Inflammatory macrophage treated with lipopolysaccharide for 4 hours (primary cell): ENCODE measurements around the gene TAF1A.
A peak's percentile ranks its signal among the peaks of the same experiment; 100 is the strongest.

ENCODE experiments used
- DNase-seq: peaks from one replicate; pipeline ENCODE4 v3.0.0-alpha.2; 2020

Gene TAF1A

DNA sequence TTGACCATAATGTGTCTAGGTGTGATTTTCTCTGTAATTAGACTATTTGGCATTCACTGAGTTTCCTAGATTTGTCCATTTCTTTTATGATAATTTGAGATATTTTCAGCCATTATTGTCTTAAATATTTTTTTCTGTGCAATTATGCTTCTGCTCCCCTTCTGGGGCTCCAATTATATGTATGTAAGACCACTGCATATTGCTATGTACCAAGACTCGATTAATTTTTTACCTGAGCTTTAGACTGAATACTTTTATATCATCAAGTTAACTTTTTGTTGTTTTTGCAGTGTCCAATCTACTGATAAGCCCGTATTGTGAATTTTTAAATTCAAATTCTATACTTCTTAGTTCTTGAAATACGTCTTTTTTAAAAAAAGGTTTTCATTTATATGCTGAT, 5.1 kb upstream of the TAF1A start:
- no peak for DNase-seq

DNA sequence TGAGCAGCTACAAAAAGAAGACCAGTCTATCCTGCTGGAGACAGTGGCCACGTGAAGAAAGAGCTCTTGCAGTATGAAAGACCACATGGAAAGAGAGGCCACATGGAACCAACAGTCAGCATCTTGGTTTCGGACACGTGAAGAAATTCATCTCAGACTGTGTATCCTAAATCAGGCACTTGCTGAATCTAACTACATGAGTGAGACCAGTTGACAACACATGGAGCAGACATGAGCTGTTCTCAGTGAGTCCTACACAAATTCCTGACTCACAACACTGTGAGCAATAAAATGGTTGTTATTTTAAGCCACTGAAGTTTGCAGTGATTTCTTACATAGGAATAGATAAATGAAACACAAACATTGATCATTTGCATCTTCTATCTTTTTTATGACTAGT, 2.4 kb upstream of the TAF1A start:
- DNase-seq: no peak

DNA sequence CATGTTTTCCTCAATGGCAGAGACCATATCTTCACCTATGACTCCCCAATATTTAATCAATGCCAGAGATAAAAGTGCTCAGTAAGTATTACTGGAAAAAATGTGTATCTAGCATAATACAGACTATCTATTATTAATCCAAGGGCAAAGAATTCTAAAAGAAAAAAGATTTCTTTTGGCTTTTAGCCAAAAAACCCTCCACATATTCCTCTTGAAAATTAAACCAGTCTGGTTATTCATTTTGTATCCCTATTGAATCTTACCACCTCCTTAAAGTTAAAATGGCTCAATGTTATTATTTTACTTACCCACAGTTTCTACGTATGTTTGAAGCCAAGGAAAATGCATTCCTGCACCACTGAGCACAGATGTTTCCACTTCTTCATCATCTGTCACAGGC, 1.6 kb downstream of the TAF1A start:
- no peak for DNase-seq

DNA sequence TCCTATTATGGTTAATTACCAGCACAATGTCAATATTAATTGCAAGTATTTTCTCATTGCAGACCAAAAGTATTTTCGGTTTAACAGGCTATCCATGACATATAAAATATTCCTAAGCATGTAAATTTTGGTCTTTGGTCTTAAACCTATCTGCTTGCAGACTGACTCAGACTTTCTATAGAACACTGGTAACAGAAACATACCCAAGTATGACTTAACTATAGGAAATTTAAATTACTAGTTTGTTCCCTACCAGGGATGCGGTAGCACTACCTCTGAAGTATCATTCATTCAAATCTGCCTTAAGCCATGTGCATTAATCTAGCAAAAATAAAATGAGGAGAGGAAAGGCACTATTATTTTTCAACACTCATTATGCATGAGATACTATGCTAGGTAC, 2.9 kb downstream of the TAF1A start:
- DNase-seq: no peak

DNA sequence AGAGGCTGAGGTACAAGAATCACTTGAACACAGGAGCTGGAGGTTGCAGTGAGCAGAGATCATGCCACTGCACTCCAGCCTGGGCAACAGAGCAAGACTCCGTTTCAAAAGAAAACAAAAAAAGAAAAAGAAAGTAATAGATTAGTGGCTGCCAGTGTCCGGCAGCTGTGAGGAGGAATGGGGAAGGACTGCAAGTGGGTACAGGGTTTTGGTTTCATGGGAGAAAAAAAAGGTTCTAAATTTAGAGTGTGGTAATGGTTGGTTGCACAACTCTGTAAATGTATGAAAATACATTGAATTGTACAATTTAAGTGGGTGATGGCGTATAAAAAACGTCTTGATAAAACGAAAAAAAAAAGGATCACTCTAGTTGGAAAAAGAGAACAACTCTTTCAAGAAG, 6.7 kb downstream of the TAF1A start:
- peak; percentile 95 for DNase-seq

DNA sequence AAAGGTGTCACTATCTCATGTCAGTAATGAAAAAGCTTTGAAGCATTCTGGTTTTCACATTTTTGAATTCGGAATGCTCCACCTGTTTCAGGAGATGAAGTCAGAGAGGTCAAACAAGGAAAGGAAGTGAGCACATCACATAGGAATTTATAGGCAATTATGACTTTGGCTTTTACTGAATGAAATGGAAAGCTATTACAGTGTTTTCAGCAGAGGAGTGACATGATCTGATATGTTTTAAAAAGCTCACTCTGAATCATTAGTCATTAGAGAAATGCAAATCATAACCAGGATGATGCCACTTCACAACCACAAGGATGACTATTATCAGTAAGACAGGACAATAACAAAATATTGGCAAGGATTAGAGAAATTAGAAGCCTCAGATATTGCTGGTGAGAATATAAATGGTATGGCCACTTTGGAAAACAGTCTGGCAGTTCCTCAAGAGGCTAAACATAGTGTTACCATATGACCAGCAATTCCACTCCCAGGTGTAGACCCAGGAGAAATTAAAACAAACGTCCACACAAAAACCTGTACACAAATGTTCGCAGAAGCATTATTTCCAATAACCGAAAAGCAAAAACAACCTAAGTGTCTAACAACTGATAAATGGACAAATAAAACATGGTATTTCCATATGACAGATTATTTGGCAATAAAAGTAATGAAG, 7.5 kb downstream of the TAF1A start:
- DNase-seq: peak; percentile 80

DNA sequence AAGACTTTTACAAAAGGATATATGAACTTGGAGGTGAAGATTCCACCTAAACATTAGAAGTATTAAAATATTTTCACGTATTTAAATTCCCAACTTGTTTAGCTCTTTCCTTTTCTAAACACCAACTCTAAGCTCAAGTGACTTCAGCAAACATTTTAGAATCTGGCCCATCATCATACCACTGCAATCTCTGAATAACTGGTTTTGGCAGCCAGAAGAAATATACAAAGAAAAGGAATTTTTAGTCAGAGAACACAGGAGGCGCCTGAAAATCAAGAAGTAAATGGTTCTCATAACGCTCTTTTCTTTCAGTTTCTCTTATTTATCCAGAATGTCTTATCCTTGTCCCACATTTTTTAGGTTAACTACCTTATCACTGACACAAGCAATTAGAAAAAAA, 10.4 kb downstream of the TAF1A start:
- no peak for DNase-seq

DNA sequence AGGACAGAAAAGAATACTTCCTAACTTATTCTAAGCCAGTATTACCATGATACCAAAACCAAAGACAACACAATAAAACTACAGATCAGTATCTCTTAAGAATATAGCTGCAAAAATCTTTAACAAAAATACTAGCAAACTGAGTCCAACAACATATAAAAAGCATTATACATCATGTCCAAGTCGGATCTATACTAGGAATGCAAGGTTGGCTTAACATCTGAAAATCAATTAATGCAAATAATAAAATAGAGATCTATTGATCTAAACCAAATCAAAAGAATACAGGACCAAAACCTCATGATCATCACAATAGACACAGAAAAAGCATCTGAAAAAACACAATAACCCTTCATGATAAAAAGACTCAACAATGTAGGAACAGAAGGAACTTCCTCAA, 18.9 kb downstream of the TAF1A start:
- DNase-seq: no peak

DNA sequence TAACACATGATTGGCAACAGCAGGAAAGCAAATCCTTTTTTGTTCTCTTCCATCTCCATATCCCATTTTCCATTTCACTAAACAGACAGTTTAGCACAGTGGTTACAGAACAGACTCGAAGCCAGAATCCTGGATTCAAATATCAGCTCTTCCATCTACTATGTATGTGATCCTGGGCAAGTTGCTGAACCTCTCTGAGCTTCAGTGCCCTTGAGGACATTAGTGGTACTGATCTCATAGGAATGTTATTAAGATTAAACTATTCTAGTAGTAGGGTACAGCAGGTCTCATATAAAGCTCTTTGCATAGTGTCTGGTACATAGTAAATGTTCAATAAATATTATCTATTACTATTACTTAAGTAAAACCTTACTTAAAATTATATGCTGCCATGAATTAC, 28.1 kb downstream of the TAF1A start:
- DNase-seq: no peak

DNA sequence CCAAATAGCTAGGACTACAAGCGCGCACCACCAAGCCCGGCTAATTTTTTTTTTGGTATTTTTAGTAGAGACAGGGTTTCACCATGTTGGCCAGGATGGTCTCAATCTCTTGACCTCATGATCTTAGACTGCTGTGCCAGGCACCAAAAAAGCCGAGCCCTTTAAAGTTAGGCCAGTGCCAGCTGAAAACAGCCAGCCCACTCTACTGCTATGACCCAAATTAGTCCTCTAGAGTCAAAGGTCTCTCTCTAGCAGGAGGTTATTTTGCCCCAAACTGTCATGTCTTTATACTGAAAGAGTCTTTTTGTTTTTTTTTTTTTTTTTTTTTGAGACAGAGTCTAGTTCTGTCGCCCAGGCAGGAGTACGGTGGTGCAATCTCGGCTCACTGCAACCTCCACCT, 32.2 kb downstream of the TAF1A start:
- no peak for DNase-seq

DNA sequence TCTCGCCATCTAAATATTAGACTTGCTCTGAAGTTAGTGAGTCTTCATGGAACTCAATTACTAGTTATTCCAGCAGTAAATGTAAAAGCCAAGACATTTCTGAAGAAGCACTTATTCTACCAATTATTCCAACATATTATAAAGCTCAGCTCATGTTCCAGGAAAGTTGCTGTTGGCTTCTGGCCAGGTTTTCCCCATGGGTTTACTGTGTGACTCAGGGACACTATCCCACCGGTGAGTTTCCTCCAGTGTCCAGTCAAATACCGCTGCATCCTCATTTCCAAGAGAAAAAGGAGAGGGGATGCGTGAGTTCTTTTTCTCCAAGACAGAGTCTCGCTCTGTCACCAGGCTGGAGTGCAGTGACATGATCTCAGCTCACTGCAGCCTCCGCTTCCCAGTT, 32.6 kb downstream of the TAF1A start:
- no peak for DNase-seq

DNA sequence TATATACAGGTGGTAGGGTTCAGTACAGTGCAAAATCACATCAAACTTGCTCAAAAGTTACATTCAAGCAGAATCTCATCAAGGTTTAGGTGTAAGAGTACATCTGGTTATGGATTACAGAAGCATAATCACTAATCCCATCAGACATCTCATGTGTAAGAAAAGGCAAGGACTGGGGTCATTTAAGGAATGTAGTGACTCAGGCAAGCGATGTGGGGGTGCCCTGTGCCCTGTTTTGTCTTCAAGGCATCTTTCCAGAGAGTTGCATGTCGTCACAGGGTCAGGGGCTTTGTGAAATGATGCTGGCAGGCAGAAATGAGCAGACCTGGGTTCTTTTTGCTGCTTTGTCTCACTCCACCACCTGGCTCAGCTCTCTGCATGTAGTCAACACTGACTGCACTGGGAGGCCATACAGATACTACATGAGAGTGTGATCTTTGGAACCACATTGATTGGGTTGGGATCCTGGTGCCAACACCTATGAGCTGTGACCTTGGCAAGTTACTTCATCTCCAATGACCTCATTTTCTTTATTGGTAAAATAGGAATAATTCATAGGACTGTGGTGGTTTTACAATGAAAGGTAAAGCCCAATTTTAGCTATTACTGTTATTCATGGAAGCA, 33.6 kb downstream of the TAF1A start:
- no peak for DNase-seq

DNA sequence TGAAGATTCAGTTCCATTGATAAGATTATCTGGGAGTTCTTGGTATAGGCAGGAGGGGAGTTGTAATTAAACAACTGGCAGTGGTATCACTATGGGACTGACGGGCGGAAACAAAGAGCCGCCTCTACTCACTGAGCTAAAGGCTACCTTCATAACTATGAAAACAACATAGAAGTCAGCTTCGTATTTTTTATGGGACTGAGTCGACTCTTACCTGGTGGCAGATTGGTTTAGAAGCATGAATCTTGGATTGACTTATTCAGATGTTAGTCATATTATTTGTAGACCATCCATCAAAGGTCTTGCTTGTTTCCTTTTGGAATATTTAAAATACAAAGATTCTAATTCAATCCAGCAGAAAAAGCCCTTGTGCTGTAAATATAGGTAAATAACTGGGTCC, 35.6 kb downstream of the TAF1A start:
- no peak for DNase-seq

DNA sequence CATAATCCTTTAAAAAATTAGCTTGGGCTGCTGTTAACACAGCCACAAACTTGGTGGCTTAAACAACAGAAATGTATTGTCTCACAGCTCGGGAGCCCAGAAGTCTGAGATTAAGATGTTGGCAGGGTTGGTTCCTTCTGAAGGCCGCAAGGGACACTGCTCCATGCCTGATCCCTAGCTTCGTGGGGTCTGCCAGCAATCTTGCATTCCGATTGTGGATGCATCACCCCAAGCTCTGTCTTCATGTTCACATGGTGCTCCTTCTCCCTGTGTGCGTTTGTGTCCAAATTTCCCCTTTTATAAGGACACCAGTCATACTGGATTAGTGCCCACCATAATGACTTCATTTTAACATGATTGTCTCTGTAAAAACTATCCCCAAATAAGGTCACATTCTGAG, 36.9 kb downstream of the TAF1A start:
- DNase-seq: no peak

DNA sequence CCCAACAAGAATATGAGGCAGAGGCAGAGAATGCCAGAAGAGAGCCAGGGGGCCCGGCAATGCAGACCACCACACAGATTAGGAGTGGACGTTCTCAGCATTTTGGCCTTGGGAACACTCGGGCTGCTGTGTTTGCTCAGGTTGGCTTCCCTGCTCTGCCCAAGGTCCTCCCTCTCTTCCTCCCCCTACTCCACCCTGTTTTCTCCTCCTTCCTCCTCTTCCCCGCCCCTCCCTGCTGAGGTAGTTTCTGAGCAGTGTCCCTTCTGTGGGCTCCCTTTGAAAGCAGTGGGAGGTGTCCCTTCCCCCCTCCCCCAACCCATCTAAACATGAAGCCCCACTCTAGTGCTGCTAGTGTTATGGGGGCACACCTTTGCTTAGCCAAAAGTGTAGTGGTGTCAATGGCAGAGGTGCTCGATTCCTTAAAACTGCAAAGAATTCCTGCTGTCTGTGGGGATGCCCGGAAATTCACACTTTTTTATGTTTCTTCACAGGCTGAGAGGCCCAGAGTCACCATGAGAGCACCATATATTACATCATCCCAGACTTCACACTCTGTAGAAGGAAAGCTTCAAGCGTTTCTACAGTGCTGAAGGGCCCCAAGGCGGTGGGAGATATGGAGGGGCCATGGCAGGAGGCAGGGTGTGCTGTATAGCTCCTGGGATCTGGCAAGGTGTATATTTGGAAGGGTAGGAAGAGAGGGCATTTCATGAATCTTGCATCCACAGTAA, 41.6 kb downstream of the TAF1A start, which contains the start of gene HHIPL2:
Gene HHIPL2, minus strand, starts transcription at position 161 of the 728 bp plus-strand sequence. Its CDS starts 60 bp downstream, at position 101.
- DNase-seq: no peak

DNA sequence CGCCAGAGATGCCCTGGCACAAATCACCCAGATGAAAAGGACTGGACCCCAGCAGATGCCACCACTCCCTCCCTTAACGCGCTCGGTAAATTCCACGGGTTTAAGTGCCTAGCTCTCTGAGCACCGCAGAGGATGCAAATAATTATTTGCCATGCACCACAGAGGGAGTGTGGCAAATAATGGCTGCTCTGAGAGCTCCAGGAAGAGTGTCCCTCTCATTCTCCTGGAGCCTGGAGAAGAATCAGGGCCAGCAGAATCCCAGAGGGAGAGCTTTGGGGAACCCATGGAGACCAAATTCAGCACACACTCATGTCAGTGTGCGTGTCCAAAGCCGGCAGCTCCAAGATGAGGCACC, 42.5 kb downstream of the TAF1A start:
- DNase-seq: no peak

DNA sequence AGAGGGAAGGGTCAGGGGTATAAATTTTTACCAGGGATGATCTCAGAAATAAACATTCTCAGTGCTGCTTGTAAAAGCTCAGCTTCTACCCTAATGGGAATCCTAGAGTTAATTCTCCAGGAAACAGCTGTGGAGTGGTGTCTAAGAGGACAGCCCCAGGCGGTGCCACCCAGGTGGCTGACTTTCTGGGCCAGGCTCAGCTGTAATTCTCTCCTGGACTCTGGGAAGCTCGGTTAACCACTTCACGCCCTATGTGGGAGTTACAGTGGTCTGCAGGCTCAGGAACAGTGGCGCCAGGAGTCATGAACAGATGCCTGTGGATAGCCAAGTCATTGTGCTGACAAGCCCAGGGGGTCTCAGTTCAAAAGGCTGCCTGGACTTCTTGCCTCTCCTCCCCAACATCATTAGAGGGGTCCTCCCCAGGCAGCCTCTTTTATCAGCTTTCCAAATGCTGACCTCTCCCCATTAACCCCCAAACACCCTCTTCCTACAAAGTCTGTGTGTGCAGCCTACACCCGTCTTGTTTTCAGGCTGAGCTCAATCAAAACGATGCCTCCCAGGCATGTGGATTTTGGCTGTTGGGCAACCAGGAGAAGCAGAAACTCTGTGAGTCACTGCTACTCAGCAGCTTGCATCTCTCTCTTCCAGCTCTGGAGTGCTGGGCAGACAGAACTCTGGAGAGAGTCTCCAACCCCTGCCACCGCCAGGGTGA, 43.0 kb downstream of the TAF1A start:
- peak; percentile 2 for DNase-seq

DNA sequence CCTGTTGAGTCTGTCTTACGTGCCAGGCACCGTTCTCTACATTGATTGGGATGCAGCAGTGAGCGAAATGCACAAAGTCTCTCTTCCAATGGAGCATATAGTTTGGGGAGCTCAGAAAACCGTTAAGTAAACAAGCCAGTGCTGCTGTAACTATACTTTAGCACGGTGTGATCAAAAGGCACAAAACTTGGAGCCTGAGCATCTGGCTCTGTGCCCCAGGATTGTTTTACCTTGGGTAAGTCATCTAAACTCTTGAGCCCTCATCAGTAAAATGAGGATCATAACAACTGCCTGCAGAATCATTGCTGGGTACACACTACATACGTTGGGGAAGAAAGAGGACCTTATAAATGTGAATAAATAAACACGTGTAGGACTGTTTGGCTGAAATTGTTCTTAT, 43.6 kb downstream of the TAF1A start:
- DNase-seq: no peak

DNA sequence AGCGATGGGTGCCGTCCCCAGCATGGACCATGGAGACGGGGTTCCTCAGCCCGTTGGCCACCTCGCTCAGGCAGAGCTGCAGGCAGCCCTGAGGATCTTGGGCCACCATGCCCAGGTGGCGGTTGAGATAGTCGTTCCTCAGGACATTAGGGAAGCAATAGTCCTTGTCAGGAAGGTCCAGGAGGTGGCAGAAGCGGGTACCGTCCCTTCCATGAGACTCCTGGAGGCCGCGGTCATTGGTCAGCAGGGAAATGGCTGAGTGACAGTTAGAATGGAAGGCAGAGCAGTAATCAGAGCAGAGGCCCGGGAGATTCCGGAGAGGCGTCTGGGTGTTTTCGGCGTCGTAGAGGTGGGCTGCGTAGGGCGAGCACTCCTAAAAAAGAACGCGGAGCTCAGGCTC, 45.9 kb downstream of the TAF1A start:
- no peak for DNase-seq

DNA sequence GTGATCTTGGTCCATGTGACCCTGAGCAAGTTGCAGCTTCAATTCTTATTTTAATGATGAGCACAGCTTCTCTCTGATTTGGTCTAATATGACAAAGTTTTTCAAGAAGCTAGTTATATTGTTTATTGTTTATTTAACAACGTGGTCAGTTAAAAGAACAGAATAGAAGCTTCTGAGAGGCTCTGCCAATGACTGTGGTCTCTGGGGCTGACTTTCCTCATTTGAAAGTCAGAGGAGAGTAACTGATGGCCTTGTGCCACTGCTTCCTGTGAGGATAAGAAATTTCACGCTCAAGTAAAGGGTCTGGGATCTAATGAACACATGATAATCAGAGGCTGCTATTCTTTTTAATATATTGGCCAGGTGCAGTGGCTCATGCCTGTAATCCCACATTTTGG, 49.1 kb downstream of the TAF1A start:
- no peak for DNase-seq

DNA sequence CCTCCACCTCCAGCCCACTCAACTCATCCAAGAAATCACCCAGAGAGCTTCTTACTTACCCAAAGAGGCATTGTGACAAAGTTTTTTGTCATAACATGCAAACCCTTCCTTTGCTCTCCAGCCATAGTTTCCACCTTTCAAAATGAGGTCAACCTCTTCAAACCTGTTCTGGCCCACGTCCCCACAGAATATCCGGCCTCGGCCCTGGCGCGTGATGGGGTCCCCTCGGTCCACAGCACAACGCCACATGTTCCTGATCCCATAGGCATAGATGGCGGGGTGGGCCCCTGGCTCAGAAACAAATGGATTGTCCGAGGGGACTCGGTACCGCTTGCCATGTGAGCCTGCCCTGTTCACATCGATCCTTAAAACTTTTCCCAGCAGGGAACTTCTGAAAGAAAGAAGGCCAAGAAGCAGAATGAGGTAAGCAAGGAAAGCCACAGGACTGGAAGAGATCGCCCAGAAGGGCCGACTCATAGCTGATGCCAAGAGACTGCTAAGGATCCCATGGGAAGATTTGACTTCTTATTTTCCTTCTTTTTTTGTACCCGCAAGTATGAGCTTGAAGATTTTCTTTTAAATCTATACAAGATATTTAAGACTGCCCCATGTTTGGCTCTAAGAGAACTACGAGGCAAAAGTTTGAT, 49.7 kb downstream of the TAF1A start:
- DNase-seq: no peak

DNA sequence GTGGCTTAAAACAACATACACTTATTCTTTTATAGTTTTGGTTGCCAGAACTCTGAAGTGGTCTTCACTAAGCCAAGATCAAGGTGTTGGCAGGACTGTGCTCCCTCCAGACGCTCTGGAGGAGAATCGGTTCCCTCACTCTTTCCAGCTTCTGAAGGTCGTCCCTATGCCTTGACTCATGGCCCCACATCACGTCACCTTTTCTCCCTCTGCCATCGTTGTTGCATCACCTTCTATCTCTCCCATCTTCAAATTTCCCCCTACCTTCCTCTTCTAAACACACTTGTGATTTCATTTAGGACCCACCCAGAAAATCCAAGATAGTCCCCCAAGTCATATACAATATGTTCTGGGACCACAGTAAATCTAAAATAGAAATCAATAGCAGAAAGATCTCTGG, 54.3 kb downstream of the TAF1A start:
- DNase-seq: no peak

DNA sequence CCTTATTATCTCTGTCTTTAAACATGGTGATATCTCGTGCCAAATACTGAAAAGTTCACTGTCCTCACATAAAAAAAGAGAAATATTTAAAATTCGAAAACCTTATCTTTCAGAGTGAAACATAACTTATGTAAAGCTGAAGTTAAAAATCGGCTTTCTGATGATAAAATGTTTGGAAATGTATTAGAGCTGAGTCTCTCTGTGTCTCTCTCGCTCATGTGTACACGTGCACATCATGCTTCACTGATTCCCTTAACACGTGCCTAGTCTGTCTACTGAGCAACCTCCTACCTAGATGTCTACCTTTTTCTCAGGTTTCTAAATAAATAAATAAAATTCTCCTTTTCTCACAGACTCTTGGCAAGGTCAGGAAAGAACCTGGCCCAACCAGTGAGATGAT, 58.9 kb downstream of the TAF1A start:
- DNase-seq: no peak
